SK-N-SH (cell line): ENCODE data around the gene SUPT3H.
"Not testable (repeated sequence)": the region's sequence is repeated elsewhere in the genome, so short reads cannot be mapped to it uniquely, and the experiment has no call there.

Experiments used
- CTCF ChIP-seq: fragments of 200-600 bp; sonication (generic); IDR thresholded peaks from 2 replicates; pipeline ENCODE4 v1.6.1; 2017; ENCODE audit warnings: antibody characterized with exemption, mild to moderate bottlenecking, moderate library complexity
- ELF1 ChIP-seq: IDR thresholded peaks from 2 replicates; pipeline ENCODE4 v1.4.0; 2012
- EP300 ChIP-seq, 2 experiments: IDR thresholded peaks; 2 replicates each; pipeline versions ENCODE4 v1.4.0 to v1.6.1; 2012; ENCODE audit warnings: borderline replicate concordance in 1 of 2, low read depth in 1 of 2, low read length in 1 of 2
- EZH2phosphoT487 ChIP-seq: fragments of 200-600 bp; sonication (generic); IDR thresholded peaks from 2 replicates; pipeline ENCODE4 v1.6.1; 2017; ENCODE audit warnings: low read depth, mixed run types, mild to moderate bottlenecking, antibody characterized with exemption, moderate library complexity, borderline replicate concordance
- GATA2 ChIP-seq: sonication (generic); formaldehyde crosslinking; IDR thresholded peaks from 2 replicates; pipeline ENCODE4 v1.5.0; 2020; ENCODE audit warnings: mild to moderate bottlenecking, missing genetic modification reagents
- IRF3 ChIP-seq: fragments of 150-350 bp; IDR thresholded peaks from 2 replicates; pipeline ENCODE4 v1.6.1; 2016; ENCODE audit warnings: mild to moderate bottlenecking, low read depth, low read length
- POLR2AphosphoS5 ChIP-seq: IDR thresholded peaks from 2 replicates; pipeline ENCODE4 v1.6.1; 2012; ENCODE audit warnings: low read depth, low read length
- RAD21 ChIP-seq: IDR thresholded peaks from 2 replicates; pipeline ENCODE4 v1.6.1; 2012; ENCODE audit warnings: mild to moderate bottlenecking, low read length
- RCOR1 ChIP-seq: fragments of 150-350 bp; IDR thresholded peaks from 2 replicates; pipeline ENCODE4 v1.6.1; 2017; ENCODE audit warnings: antibody characterized with exemption, low read length
- REST ChIP-seq: IDR thresholded peaks from 2 replicates; pipeline ENCODE4 v1.6.1; 2012; ENCODE audit warnings: mild to moderate bottlenecking, low read depth, low read length, moderate library complexity
- SMC3 ChIP-seq: IDR thresholded peaks from 2 replicates; pipeline ENCODE4 v1.6.1; 2012; ENCODE audit warnings: low read depth, low read length, improper control_type of control experiment
- ZBTB33 ChIP-seq: IDR thresholded peaks from 2 replicates; pipeline ENCODE4 v1.4.0; 2012; ENCODE audit warnings: low read depth, borderline replicate concordance

- TF ChIP-seq EP300 (IDR thresholded peaks at IDR 0.05; ENCODE audit: borderline replicate concordance in 1 of 2, low read depth in 1 of 2, low read length in 1 of 2); CTCF; SMC3; IRF3; ZBTB33; RCOR1; GATA2 (CRISPR knock-in tag); ELF1; EZH2phosphoT487; POLR2AphosphoS5; REST; RAD21: not testable (repeated sequence)
Observed at GRCh38 chr6:45062659-45063058, 315.1 kb downstream of the SUPT3H start.
